Posterior vena cava (tissue), 2 donors: ENCODE results near the gene ESD. TPM values are rescaled to one million over a fixed set of nuclear protein-coding genes. Genes with fewer than 3 reads are reported as not detected.

Experiments
- DNase-seq: peaks from one replicate; pipeline ENCODE4 v3.0.0-alpha.2; 2020; ENCODE audit warnings: low spot score
- intact Hi-C, 2 donors: fragments of 100-400 bp; cut with DNase I; formaldehyde crosslinking; loops; one replicate each; pipeline versions ENCODE4 v1.14.1 to v1.14.2; 2022 to 2023
- total RNA-seq, 2 donors: library from RNA; stranded (reverse); fragmentation: NEBNext Ultra II Directional; extraction: Animal tissue kit (Norgen Biotek cat#: 25700); gene quantifications; one replicate each; pipeline ENCODE4 v1.2.1, GENCODE V29; 2021
- donor health status: DM: yes; HTN: yes; CAD: no.
- donor health status: DM: yes; HTN: yes; CAD: no.

ESD gene
- total RNA-seq, 2 donors from 2014 or later, result 130 to 141 TPM

GRCh38 chr13:46753137-46753536 is 43.8 kb downstream of the ESD start:
- no peak for DNase-seq
- intact Hi-C loops, result no loop called here

DNA sequence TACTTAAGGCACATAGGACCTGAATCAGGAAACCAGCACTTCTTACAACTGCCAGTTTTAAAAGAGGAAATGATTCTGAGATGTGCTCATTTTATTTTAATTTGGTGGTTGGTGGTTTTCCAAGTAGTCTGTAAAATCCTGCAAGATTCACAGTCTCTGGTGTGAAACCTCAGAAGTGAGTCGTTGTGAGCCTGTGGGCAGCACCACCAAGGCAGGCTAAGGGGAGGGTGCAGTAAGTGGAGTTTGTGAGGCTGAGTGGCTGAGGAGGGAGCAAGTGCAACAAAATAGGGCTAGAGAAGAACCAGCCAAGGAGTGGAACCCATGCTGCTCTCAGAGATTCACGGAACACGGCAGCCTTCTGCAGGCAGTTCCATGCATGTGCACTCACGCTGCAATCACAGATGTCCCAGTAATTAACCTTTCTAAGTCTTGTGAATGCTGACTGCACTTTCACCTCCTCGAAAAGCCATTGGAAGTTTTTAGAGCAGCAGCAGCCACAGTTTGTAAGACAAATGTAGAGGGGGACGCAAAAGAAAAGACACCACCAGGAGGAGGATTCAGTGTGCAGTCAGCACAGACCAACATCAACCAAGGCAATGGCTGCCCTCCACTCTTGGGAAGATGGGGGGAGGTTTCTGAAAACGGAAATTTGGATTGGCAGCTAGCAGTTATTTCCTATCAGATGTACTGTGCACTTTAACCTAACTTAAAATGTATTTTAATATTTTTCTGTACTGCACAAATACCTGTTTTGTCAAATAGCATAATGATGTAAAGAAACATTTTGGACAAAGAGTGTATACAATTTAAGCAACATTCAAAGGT is 44.9 kb downstream of the ESD start:
- intact Hi-C loops, result no loop called here
- DNase-seq, result no peak

DNA sequence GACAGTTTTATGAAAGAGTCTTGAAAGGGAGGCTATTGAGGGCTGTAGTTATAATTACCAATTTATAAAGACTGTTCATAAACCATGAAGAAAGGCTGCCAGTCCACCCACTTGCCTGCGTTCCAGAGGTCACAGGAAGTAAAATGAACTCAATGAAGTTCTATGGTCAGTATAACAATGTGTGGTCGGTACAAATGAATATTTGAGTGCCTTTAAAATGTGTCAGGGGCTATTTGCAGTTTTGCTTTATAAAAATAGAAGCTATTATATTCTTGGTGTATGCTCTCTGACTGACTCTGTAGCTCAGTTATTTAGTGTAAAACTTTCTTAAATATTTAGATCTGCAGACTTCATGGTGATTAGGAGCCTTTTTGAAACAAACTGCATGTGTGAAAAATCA is 47.0 kb downstream of the ESD start:
- intact Hi-C loops, result no loop called here
- no peak for DNase-seq

GRCh38 chr13:46748300-46748699 is 48.7 kb downstream of the ESD start:
- no peak for DNase-seq
- intact Hi-C loops, result no loop called here

DNA sequence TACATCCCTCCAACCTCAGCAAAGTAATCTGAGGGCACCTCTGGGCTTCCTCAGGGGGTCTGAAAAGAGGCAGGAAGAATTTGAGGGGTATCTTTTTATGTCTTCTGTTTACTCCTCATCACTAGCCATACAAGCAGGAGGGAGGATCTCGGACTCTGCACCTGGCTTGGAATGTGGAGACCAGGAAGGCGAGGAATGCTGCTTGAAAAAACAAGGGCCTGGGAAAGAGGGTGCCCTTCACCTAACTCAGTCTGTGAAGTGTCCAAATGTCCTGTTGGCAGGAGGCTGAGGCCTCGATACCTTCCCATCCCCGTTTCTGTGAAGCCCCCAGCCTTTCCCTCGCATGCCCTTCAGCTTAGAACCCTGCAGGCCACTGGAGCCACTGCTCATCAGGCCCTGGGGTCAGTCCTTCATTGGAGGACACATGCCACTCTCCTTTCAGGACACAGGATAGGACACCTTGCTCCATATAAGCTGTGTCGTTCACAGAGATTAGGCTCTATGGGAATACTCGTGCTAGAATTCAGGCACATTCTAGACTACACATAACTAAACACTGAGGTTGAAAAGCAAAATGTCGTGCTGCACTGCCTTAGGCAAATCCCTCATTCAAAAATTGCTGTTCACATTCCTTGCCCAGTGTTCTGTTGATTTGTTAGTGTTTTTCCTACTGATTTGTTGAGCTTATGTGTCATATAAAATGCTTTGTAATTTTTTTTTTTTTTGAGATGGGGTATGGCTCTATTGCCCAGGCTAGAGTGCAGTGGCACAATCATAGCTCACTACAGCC is 49.7 kb downstream of the ESD start:
- no peak for DNase-seq
- intact Hi-C loops, result no loop called here

- DNase-seq, result no peak
- intact Hi-C loops, result no loop called here
These were observed 51.3 kb downstream of the ESD start for GRCh38 chr13:46745706-46746105.

- DNase-seq, result no peak
- intact Hi-C loops, result no loop called here
These were observed 51.9 kb downstream of the ESD start for GRCh38 chr13:46745062-46745461.

- intact Hi-C loops, result no loop called here
- DNase-seq, result no peak
These were observed 53.8 kb downstream of the ESD start for GRCh38 chr13:46743191-46743590.

DNA sequence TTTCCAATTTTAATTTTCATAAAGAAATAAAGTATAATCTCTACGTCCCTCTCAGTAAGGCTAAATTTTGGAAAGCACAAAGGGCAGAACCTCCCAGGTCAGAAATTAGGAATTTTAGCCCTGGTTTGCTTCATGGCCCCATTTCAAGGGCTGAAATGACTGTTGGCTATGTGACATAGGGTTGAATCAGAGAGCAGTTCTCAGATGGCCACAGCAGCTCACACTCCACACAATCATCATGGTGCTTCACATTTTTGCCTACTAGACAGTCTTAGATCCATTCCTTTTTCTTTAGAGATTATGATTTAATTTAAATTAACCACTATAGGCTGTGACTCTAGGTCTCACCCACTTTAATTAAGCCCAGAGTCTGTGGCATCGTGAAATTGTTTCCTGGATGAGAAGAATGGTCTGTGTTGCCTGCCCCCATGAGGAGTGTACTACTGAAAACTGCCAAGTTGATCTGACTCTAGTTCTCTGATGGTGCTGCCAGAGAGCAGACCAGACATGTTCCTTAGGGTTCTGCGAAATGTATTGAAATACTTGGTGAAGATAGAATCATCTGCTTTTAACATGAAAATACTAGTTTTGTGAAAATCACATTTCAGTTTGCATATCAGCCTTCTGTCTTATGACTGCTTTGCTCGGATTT is 57.4 kb downstream of the ESD start:
- intact Hi-C loops, result no loop called here
- no peak for DNase-seq

DNA sequence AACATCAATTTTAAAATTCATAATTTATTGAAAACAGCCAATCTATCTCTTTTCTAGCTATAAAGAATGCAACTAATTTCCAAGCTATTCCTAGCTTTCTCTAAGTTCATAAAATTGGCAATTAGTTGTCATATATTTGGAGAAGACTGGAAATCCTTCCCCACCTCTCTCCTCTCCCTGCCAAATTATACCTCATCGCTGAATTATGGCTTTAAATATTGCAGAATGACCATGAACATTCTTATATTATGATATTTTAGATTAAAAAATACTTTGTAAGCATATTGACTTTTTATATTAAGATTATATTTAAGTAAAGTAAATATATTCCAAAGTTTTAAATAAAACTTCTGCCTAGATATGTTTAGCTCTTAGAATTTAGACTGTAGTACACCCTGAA is 58.2 kb downstream of the ESD start:
- no peak for DNase-seq
- intact Hi-C loops, result no loop called here

DNA sequence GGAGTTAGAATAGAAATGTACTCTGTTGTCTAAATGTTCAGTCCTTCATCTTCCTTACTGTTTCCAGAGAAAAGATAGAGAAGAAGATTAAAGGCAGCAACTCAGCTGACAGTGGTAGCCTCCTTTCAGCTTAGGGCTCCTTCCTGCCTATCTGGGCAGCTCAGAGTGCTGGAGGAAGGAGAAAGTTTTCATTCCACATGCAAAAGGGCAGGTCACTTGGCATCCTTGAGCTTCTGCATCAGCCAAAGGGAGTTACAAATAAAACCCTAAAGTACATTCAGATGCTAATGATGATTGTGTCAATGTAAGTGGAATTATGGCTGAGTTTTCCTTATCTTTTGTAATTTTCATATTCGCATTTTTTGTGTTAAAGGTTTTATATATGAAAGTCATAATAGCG is 58.9 kb downstream of the ESD start:
- DNase-seq, result no peak
- intact Hi-C loops, result no loop called here

DNA sequence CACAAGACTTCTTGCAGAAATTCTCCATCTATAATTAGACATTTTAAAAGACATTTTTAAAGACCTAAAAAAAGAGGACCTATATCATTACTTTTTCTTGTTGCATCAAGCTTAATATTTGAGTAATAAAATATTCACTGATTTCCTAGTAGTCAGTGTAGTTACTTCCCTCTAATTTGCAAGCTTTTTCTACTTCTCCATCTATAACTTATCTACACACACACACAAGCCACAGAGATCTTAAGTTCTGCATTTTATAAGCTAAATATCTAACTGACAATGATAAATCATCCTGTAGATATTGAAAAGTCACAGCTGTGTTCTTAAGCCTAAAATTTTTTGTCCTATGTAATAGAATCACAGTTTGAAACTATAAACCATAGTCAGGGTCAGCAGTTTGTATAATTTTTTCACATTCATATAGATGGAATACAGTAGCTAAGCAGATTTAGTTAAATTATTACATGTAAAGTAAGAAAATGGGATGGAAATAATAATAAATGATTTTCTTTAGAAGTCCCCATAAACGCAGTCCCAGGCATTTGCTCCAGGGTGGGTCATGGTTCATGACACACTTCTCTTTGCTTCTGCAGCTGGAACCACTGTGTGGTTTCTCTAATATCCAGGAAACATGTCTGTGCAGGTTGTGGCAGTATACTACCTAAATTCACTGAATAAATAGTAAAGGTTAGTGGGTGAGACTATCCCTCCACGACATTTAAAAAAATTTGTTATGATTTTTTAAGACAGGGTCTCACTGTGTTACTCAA is 60.2 kb downstream of the ESD start:
- DNase-seq, result no peak
- intact Hi-C loops, result no loop called here

DNA sequence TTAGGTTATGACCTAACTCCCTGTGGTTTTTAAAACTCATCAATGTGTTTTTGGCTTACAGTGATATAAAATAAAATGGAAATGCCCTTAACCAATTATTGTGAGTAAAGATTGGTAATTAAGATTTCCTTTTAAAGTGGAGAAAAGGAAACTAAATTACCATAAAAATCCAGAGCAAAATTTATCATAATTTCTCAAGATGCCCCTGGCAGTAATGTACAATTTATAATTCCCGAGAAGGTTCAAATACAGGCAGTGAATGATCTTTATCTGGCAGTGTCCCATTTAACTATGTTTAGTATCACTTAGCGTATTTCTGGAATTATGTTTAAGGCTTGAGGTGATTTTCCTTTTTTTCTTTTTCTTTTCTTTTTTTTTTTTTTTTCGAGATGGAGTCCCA is 61.5 kb downstream of the ESD start:
- no peak for DNase-seq
- intact Hi-C loops, result no loop called here

GRCh38 chr13:46731535-46731934 is 65.4 kb downstream of the ESD start:
- intact Hi-C loops, result no loop called here
- no peak for DNase-seq

GRCh38 chr13:46728777-46729176 is 68.2 kb downstream of the ESD start:
- intact Hi-C loops, result loop anchor here in 1 of 2 donors (10.0 kb wide), 1 partner anchor 234 kb away; no protein-coding TSS in a partner anchor
- DNase-seq, result no peak

DNA sequence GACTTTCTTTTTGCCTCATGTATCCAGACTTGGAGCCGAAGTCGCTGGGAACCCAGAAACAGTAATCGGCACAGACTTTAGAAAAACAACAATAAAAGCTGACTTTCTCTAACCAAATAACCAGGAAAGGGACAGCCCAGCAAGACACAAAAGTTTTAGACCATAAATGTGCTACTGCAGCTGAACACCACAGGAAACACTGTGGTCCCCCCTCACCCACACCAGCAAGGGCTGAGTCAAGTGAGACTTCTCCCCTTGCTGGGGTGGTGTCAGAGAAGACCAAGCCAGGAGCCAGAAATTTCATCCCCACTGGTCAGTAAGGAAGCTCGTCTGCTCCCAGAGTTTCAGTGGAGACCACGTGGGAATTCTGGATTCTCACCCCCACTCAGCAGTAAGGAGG is 70.6 kb downstream of the ESD start:
- intact Hi-C loops, result loop anchor here in 1 of 2 donors (10.0 kb wide), 1 partner anchor 232 kb away; no protein-coding TSS in a partner anchor
- DNase-seq, result no peak
